ENCODE results near the gene TNFRSF8.

GRCh38 chr1:12072741-12073140 lies 9.6 kb downstream of the TNFRSF8 start:
- TF ChIP-seq CTCF (IDR thresholded peaks at IDR 0.05; ENCODE audit: low read length) (no peak), EZH2 (IDR thresholded peaks at IDR 0.05; ENCODE audit: borderline replicate concordance, low read length) (no peak)
